GM12873 (cell line): ENCODE measurements around the gene OR7G2.

Experiments
- TF ChIP-seq, protein P1 (sequence below): IDR thresholded peaks from 2 replicates; pipeline ENCODE4 v1.5.1; 2012; ENCODE audit warnings: low read depth, mild to moderate bottlenecking, moderate library complexity, low read length, control low read depth; ENCODE audit not compliant: insufficient read depth; ENCODE audit errors: missing control alignments

The OR7G2 gene

DNA sequence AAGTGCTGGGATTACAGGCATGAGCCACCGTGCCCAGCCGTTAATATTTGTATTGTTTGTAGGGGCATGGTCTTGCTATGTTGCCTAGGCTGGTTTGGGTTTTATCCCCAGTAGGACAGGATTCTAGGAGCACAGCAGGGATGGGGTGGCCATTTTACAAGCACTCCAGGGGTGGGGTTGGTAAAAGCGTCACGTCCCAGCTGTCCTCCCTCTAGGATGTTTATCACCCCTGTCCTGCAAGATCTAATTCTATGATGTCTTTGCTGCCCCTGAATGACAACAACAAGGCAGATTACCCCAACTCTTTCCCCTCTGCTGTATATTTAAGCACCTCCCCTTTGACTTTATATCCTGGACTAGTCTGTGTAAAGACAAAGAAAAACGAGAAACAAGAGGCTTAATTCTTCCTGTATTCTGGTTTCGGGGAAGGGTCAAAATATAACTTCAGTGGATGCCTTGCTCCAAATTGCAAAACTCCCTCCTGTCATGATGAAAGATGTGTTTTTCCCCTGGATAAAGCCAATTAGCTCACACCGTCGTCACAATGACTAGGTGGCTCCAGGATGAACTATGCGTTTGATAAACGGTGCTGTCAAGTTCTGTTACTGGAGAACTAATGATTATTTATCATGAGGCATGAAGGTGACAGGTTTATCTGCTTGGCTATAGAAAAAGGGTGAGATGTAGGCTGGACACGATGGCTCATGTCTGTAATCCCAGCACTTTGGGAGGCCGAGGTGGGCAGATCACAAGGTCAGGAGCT lies 48.2 kb downstream of the OR7G2 start:
- TF ChIP-seq, protein P1, sequence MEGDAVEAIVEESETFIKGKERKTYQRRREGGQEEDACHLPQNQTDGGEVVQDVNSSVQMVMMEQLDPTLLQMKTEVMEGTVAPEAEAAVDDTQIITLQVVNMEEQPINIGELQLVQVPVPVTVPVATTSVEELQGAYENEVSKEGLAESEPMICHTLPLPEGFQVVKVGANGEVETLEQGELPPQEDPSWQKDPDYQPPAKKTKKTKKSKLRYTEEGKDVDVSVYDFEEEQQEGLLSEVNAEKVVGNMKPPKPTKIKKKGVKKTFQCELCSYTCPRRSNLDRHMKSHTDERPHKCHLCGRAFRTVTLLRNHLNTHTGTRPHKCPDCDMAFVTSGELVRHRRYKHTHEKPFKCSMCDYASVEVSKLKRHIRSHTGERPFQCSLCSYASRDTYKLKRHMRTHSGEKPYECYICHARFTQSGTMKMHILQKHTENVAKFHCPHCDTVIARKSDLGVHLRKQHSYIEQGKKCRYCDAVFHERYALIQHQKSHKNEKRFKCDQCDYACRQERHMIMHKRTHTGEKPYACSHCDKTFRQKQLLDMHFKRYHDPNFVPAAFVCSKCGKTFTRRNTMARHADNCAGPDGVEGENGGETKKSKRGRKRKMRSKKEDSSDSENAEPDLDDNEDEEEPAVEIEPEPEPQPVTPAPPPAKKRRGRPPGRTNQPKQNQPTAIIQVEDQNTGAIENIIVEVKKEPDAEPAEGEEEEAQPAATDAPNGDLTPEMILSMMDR = no peak

DNA sequence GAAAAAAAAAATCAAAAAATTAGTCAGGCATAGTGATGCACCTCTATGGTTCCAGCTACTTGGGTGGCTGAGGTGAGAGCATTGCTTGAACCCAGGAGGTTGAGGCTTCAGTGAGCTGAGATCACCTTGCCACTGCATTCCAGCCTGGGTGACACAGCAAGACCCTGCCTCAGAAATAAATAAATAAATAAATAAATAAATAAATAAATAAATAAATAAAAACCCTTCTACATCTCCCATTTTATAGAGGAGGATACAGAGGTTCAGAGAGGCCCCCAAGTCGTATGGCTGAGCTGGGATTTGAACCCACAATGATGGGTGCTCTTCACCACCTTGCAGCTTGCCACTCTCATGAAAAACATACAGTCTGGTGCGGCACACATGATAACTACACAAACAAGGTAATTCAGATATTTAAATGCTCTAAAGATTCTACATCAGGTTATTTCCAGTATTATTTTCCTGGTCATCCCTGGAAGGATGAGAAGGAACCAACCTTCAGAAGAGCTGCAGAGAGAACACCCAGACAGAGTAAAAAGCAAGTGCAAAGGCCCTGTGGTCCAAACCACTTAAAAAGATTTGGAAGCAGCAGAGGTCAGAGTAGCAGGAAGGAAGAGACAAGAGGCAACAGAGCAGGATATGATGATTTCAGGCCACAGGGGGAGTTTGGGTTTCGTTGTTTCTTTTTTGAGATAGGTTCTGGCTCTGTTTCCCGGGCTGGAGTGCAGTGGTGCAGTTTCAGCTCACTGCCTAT lies 49.6 kb downstream of the OR7G2 start:
- TF ChIP-seq, protein P1 = no peak

DNA sequence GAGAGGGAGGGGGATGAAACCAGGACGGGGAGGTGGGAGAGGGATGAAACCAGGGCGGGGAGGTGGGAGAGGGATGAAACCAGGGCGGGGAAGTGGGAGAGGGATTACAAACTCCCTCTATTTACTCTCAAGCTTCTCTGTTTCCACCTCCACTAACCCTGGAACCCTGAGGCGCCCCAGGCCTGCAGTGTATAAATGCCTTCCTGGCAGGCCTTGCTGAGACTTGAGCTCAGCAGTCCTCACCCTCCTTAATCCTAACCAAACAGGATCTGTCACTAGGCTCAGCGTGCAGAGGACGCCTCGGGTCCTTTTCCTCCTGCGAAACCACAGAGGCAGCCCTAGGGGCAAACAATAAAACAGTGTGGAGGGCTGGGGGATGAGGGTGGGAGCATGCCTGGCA lies 52.5 kb downstream of the OR7G2 start:
- TF ChIP-seq, protein P1 = no peak

DNA sequence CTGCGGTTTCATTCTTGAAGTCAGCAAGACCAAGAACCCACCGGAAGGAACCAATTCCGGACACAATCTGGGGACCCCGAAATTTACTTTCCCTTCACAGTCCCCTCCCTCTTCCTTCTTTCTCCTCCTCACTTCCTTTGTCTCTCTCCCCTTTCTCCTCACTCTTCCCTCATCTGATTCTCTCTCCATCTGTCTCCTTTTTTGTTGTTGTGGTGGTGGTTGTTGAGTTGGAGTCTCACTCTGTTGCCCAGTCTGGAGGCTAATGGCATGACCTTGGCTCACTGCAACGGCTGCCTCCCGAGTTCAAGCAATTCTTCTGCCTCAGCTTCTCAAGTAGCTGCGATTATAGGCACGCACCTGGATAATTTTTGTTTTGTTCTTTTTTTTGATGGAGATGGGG lies 53.1 kb downstream of the OR7G2 start:
- TF ChIP-seq, protein P1 = no peak

DNA sequence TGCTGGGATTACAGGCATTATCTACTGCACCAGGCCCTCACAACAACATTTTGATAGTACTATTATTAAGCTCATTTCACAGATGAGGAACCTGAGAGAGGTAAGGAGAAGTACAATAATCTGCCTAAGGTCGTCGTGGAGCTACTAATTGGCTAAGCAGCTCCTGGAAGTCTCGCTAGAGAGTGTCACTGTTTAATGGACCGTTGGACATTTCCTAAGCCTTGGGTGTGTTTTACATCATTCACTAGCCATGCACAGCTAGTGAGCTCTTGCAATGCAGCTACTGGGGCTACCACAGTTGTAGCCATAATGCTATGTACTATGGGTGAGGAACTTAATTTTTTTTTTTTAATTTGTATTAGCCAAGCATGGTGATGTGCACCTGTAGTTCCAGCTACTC lies 54.4 kb downstream of the OR7G2 start:
- TF ChIP-seq, protein P1 = no peak
